HG03280 (cell line): Measurements from ENCODE around the gene DNAH5.

Experiments used
- ATAC-seq: cut with Tn5 transposase; IDR thresholded peaks from one replicate; pipeline ENCODE4 v1.9.1; 2021; ENCODE audit warnings: mild to moderate bottlenecking, moderate library complexity; ENCODE audit not compliant: unreplicated experiment

The DNAH5 gene

GRCh38 chr5:13643734-13644133 is 300.8 kb downstream of the DNAH5 start:
- ATAC-seq: no peak

- no peak for ATAC-seq
These were observed 301.3 kb downstream of the DNAH5 start for GRCh38 chr5:13643196-13643595.
